Astrocyte of the spinal cord (primary cell): ENCODE data around the gene TBC1D22A.

Source experiments
- DNase-seq: peaks from one replicate; pipeline ENCODE4 v3.0.0; 2011; ENCODE audit warnings: low read depth, low spot score
- H3K4me3 ChIP-seq: 2 replicates; pipeline ENCODE4 v1.5.1; 2011; ENCODE audit warnings: low read depth, mild to moderate bottlenecking, low read length, moderate library complexity
- CTCF ChIP-seq: IDR thresholded peaks from 2 replicates; pipeline ENCODE4 v1.5.1; 2012; ENCODE audit warnings: low read depth, mild to moderate bottlenecking, low read length, inconsistent platforms
- in situ Hi-C: cut with HindIII; loops from 2 replicates; pipeline ENCODE4 v1.10.0; 2017; ENCODE audit warnings: low sequenced_read_pairs

The TBC1D22A gene

GRCh38 chr22:47001288-47001687 is 238.8 kb downstream of the TBC1D22A start:
- no peak for DNase-seq
- H3K4me3 ChIP-seq: no peak overlapping the region
- no peak for TF ChIP-seq CTCF
- in situ Hi-C loops: no loop called here

- no peak for TF ChIP-seq CTCF
- in situ Hi-C loops: no loop called here
- DNase-seq: no peak
- no peak overlapping the region for H3K4me3 ChIP-seq
Measured at GRCh38 chr22:47002692-47003091, 240.2 kb downstream of the TBC1D22A start.

- no peak overlapping the region for H3K4me3 ChIP-seq
- no peak for TF ChIP-seq CTCF
- no peak for DNase-seq
- in situ Hi-C loops: no loop called here
Measured at GRCh38 chr22:47005506-47006408, 243.3 kb downstream of the TBC1D22A start.

GRCh38 chr22:47006433-47006832 is 244.0 kb downstream of the TBC1D22A start:
- in situ Hi-C loops: no loop called here
- no peak for TF ChIP-seq CTCF
- no peak overlapping the region for H3K4me3 ChIP-seq
- no peak for DNase-seq

- no peak for TF ChIP-seq CTCF
- H3K4me3 ChIP-seq: no peak overlapping the region
- in situ Hi-C loops: no loop called here
- DNase-seq: no peak
Measured at GRCh38 chr22:47006869-47007268, 244.4 kb downstream of the TBC1D22A start.

GRCh38 chr22:47007496-47007895 is 245.0 kb downstream of the TBC1D22A start:
- in situ Hi-C loops: no loop called here
- TF ChIP-seq CTCF: no peak
- H3K4me3 ChIP-seq: no peak overlapping the region
- no peak for DNase-seq
